GM19395 (cell line): Measurements from ENCODE around the gene TPD52L2.
"Not testable (repeated sequence)": the region's sequence is repeated elsewhere in the genome, so short reads cannot be mapped to it uniquely, and the experiment has no call there.

ENCODE experiments used
- ATAC-seq: cut with Tn5 transposase; IDR thresholded peaks from one replicate; pipeline ENCODE4 v1.9.1; 2021; ENCODE audit warnings: mild to moderate bottlenecking, moderate library complexity; ENCODE audit not compliant: unreplicated experiment

TPD52L2 gene

DNA sequence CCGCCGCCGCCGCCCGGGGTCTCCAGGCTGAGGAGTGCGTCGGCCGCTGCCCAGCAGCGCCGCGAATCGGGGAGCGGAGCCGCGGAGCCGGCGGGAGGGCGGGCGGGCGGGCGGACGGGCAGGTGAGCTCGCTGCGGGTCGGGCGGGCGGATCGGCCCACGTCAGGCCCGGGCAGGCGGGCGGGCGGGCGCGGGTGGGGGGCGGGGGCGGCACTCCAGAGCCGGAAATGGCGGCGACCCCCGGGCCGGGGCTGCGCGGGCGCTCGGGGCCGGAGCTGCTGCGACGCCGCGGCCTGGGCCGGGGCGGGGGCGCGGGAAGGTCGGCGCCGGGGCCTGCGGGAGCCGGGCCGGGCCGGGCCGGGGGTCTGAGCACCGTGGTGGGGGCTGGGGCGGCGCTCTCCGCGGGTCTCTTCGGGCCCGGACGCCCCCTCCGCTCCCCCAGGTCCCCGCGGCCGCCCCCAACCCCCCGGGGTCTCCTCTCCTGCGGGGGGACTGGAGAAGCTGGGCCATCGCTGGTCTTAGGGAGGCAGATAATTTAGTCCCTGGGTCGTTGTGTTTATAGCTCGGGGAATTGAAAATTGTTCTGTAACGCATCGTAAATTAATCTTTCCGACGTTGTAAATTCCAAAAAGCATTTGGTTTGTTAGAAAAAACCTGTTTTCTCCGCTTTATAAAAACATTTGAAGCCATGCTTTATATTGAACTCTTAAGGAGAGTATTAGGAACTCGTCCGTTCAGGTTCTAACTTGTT, 30.3 kb downstream of the TPD52L2 start:
- peak; percentile 5 for ATAC-seq

DNA sequence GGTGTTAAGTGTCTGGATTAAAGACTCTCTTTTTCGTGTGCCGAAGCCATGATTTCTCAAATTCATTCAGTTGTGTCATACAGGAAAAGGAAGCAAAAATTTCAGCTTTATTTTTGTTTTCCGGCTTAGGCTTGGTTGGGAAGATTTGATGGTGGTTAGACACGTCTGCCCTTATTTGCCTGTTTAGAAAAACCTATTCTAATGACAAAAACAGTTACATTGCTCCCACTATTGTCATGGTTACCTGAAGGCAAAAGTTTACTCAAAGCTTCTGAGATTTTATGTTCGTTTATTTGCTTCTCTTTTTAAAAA, 30.8 kb downstream of the TPD52L2 start:
- ATAC-seq: peak; percentile 18

DNA sequence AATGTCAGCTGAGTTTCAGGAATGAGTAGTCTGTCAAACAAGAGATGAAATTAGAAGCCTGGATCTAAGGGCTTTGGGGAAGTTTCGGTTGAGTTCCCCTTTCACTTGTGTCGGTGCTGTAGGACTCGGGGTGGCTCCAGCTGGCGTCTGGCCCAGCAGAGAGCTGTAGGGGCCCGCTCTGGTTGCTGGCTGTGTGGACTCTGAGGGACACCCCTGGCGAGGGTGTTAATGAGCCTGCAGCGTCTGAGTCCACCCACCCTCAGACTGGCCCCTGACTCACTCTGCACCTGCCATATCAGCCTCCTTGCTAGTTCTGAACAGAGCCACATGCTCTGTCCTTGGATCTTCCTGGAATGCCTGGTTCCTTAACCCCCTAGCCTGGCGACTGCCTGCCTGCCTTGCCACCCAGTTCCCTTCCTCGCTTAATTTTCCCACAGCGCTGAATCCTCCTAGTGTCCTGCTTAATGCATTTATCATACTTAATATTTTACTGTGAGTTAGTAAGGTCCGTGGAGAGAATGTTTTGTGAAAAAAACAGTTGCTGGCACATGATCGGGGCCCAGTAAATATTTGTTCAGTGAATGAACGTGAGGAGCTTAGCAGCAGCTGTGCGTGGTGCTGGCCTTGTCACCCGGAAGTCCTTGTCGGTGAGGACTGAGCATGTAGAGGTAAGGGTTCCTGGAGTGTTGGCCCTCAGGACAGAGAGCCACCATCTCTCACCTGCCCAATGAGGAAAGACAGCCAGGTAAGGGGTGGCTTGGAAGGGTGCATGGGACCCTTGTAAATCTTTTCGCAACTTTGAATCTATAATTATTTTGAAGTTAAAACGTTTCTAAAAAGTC, 31.4 kb downstream of the TPD52L2 start:
- ATAC-seq: peak; percentile 54

DNA sequence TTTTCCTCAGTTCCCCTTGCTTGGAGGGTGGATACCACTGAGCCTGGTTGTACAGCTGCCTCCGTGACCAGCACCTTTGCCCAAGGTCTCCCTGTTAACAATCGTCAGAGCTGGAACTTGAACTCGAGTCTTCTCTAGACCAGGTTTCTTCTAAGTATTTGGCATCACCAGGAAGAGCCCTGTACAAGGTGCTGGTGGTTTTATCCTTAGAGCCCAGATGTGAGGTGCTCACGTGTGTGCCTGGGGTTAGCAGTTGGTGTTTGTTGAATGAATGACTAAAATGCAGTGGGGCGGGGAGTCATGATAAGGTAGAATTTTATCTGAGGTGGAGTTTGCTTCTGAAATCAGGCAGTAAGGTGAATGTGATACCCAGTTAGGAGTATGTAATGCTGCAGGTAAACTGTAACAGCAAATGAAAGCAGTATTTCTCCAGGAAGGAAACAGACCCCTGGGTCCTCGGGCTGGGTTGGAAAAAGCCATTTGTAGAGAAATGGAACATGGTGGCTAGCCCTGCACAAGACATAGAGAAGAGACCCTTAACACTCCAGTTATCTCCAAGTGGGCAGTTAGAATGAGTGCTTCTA, 33.0 kb downstream of the TPD52L2 start:
- no peak for ATAC-seq

DNA sequence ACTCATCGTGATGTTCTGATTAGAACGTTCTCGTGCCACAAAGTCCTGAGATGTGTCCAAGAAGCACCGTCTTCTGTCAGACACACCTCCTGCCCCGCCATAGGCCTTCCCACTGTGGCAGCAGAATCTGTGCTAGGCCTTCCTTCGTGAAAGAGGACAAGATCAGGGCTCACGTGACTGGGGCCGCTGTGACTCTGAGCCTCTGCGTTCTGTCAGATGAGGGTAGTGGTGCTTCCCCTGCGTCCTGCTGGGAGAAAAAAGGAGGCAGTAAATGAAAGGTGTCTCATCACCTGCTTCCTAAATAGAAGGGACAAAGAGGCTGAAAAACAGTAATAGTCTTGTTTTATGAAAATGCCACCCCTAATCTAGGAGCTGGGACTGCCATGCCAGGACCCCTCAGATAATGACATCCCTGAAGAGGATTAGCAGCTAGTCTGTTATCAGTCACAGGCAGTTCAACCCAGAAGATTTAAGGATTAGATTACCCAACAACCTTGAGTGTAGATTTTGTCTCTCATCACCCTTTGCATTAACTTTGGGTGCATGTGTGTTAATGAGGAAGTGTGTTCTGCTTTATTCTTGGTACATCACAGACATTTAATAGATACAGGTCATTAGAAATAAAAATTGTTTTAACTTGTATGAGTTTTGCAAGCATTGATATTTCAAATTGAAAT, 34.0 kb downstream of the TPD52L2 start:
- no peak for ATAC-seq

DNA sequence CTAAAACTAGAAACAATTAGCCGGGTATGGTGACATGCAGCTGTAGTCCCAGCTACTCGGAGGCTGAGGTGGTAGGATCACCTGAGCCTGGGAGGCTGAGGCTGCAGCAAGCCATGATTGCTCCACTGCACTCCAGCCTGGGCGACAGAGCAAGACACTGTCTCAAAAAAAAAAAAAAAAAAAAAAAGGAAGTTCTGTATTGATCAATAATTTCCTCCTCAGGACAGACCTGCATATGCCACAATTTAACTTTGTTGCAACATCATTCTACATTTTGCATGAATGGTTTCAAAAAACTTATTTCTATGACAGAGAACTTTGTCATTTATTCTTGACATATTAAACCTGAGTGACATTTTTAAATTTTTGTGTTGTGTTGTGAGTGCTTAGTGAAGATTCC, 35.3 kb downstream of the TPD52L2 start:
- ATAC-seq: no peak

DNA sequence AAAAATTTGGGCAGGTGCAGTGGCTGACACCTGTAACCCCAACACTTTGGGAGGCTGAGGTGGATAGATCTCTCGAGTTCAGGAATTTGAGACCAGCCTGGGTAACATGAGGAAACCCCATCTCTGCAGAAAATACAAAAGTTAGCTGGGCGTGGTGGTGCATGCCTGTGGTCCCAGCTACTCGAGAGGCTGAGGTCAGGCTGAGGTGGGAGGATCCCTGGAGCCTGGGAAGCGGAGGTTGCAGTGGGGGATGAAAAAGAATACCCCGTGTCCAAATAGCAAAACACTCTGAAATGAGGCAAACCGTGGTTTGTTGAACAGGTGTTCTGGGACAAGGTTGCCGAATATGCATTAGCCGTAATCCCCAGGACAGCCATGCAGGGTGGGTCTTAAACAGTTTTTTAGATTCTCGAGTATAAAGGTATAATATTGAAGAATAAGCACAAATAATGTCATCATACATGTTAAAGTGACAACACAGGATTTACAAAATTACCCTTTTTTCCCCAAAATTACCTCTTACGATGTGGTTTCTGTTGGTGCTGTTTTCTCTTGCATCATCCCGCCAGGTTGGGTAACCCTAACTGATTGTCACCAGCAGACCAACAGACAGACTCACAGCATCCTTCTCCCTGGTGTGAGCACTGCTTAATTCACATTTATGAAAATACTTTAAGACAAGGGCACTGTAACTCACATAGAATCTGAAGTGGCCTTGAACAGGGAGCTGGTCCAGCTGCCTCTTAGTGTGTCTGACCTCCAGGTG, 38.9 kb downstream of the TPD52L2 start:
- no peak for ATAC-seq

DNA sequence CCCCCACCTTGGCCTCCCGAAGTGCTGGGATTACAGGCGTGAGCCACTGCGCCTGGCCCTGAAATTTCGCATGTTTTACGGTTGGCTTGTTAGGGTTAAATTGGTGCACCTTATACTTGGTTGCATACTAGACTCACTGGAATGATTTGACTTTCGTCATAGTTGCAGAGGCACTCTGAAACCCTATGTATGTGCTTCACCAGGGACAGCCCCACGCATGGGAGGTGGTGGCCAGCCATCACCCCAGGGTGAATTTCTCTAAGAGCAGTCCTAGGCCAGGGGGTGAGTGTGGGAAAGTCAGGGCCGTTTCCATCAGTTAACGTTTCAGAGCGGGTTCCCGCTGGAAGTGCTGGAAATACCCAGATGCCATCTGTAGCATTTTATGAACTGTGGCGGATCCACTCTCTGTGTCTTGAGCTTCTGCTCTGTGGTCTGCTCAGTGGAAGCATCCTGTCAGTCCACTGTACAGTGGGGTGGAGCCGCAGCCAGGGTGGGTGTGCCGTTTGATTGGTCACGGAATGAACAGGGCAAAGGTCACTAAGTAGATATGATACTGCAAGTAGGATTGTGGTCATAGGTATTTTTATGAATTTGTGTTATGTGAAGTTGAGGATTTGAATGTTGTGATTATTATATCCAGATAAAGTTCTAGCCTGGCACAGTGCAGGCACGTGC, 43.1 kb downstream of the TPD52L2 start:
- no peak for ATAC-seq

DNA sequence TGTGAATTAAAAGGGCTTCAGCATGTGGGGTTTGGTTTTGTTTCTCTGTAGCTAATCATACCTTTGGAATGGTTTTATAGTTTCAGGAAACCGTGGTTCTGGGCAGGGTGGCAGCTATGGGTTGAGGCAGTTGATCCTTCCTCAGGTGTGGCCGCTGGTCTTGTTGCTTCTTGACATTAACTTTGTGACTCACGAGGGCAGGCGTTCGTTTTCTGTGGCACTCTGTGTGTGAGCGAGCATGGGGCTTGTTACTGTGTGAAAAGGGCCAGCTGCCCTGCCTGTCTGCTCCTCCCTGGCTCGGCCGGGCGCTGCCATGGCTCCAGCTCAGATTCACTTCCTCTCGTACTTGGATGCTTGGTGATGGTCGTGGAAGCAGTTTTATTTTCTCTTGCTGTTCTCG, 46.1 kb downstream of the TPD52L2 start:
- ATAC-seq: no peak

DNA sequence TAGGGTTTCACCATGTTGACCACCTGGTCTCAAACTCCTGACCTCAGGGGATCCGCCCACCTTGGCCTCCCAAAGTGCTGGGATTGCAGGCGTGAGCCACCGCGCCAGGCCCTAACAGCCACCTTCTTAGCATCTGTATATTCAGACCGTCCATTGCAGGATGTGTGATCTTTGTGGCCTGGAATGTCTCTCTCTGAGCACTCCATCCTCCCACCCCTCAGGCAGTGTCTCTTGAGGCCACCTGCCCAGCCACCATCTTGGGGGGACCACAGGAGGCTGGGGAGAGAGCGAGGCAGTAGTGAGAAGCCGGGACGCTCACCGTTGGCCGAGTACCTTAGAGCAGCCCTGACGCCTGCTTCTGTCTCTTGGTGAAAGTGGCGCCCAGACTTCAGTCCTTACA, 48.7 kb downstream of the TPD52L2 start:
- no peak for ATAC-seq

DNA sequence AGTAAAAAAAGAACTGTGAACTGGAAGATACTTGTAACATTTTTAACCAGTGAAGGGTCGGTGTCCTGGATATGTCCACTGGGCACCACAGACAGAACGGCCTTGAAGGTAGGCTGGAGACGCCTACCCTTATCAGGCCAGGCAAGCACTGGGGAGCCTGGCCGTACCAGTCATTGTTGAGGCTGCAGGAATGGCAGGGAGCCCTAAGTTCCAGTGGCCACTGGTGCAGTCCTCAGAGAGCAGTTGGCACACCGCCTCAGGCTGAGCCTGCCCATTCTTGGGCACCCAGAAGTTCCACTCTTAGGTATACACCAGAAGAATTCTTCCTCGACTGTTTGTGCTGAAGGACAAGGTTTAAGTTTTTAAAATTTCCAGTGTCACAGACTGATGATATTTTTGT, 50.4 kb downstream of the TPD52L2 start:
- no peak for ATAC-seq

DNA sequence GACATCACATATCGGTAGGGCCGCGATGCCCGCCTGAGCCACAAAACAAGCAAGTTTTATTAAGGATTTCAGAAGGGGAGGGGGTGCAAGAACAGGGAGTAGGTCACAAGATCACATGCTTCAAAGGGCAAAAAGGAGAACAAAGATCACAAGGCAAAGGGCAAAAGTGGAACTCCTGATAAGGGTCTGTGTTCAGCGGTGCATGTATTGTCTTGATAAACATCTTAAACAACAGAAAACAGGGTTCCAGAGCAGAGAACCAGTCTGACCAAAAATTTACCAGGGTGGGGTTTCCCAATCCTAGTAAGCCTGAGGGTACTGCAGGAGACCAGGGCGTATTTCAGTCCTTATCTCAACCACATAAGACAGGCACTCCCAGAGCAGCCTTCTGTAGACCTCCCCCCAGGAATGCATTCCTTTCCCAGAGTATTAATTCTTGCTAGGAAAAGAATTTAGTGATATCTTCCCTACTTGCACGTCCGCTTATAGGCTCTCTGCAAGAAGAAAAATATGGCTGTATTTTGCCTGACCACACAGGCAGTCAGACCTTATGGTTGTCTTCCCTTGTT, 51.4 kb downstream of the TPD52L2 start:
- not testable (repeated sequence) for ATAC-seq

DNA sequence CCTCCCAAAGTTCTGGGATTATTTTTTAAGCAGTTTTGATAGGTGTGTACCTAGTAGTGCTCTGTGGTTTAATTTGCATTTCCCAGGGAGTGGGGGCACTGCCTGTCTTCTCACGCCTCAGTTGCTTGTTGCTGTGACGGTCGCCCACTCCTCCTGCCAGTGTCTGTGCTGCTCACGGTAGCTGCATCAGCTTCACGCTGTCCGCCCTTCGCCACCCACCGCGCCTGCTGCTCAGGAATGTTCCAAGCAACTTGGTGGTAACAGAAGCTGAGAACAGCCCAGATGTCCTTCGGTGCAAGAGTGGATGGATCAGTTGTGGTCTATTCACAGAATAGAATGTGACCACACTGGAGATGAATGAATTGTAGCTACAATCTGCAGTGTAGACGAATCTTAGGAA, 52.7 kb downstream of the TPD52L2 start:
- no peak for ATAC-seq

DNA sequence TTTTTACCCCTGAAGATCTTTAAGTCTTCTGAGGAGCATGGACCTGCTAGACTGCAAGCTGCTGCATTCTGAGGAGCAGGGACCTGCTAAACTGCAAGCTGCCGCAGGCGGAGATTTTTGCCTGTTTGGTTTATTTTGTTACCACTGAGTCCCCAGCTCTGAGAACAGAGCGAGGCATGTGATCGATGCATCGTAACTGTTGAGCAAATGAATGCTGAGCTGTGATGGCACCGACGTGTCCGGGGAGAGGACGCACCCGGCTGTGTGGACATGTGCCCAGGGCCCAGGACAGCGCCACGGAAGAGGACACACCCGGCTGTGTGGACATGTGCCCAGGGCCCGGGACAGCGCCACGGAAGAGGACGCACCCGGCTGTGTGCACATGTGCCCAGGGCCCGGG, 54.1 kb downstream of the TPD52L2 start:
- no peak for ATAC-seq

DNA sequence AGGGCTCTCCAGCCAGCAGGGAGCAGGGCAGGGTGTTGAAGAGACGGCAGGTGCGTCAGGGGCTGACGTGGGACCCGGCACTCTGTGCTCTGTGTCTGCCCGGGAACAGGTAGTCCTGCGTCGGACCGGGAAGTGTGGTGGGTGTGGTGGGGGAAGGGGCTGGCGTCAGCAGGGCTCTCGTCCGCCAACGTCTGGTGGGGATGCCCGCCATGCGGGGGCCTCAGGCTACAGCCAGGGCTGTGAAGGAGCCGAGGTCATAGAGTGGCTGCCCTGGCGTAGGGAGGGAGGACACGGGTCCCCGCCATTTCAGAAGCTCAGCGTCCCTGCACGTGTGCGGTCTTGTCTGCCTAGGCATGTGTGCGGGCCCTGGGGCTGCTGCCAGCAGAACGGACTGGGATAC, 55.2 kb downstream of the TPD52L2 start:
- ATAC-seq: no peak

DNA sequence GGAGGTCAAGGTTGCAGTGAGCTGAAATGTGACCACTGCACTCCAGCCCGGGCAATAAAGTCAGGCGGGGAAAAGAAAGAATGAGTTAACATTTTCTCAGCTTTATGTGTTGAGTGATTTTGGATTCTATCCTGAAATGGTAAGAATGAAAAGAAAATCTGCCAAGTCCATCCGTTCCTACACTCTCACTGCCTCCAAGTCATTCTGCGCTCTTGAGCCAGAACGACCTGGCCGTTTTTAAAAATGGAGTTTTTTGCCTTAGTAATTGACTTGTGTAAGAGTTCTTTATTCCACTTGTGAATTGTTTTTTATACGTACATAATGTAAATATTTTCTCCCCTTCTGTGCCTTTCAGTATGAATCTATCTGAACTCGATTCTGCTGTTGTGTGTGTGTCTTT, 58.6 kb downstream of the TPD52L2 start:
- no peak for ATAC-seq

DNA sequence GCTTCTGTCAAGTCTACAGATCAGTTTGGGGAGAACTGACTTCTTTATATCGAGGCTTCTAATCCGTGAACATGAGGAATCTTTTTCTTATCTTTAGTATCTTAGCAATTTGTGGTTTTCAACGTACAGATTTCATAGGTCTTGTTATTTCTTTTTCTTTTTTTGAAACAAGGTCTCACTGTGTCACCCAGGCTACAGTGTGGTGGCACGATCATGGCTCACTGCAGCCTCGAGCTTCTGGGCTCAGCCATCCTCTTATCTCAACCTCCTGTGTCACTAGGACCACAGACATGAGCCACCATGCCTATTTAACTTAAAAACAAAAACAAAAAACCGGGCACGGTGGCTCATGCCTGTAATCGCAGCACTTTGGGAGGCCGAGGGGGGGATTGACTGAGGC, 59.2 kb downstream of the TPD52L2 start:
- ATAC-seq: no peak

DNA sequence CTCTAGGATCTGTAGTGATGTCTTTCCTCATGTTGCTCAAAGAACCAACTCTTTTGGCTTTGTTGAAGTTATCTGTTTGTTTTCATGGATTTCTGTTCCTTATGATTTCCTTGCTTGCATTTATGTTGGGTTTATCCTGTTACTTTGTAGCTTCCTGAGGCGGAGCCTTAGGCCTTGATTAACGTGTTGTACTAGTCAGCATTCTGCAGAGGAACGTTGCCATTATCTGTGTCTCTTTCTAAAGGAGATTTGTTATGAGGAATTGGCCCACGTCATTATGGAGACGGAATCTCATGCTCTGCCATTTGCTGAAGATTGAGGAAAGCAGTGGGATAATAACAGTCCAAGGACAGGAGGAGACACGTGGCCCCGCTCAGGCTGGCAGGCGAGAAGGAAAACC, 61.2 kb downstream of the TPD52L2 start:
- ATAC-seq: no peak

DNA sequence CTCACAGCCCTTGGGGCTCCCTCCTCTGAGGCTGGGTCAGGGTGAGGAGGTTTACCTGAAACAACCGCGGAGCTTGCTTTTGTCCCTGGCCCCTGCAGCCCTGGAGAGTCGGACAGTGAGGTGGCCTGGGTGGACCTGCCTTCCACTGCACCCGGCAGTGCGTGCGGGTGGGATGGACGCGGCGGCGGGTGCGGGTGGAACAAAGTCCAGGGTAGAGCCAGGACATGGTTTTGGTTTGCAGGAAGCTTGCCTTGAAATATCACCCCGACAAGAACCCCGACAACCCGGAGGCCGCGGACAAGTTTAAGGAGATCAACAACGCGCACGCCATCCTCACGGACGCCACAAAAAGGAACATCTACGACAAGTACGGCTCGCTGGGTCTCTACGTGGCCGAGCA, 64.0 kb downstream of the TPD52L2 start:
- ATAC-seq: no peak

DNA sequence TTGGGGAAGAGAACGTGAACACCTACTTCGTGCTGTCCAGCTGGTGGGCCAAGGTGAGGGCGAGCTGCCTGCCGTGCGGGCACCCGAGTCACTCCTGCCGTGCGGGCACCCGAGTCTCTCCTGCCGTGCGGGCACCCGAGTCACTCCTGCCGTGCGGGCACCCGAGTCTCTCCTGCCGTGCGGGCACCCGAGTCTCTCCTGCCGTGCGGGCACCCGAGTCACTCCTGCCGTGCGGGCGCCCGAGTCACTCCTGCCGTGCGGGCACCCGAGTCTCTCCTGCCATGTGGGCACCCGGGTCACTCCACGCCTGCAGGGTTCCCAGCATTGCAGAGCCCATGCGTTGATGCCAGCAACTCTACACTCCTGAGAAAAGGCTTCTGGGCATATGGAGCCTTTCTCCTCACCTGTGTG, 64.4 kb downstream of the TPD52L2 start:
- not testable (repeated sequence) for ATAC-seq
